Urinary bladder (tissue), 4 donors: ENCODE measurements around the gene SLC25A3. TPM values are rescaled to one million over a fixed set of nuclear protein-coding genes. Genes with fewer than 3 reads are reported as not detected.
"Not testable (repeated sequence)": the region's sequence is repeated elsewhere in the genome, so short reads cannot be mapped to it uniquely, and the experiment has no call there.

Experiments
- DNase-seq: peaks from one replicate; pipeline ENCODE4 v3.0.0-alpha.2; 2015; ENCODE audit errors: extremely low spot score
- H3K27ac ChIP-seq: one replicate; pipeline ENCODE4 v1.5.1; 2013; ENCODE audit warnings: low read depth, mild to moderate bottlenecking, moderate library complexity
- H3K36me3 ChIP-seq: one replicate; pipeline ENCODE4 v1.6.1; 2013; ENCODE audit warnings: mild to moderate bottlenecking, moderate library complexity; ENCODE audit not compliant: insufficient read depth
- H3K4me1 ChIP-seq: one replicate; pipeline ENCODE4 v1.6.1; 2013; ENCODE audit warnings: mild to moderate bottlenecking, moderate library complexity; ENCODE audit not compliant: insufficient read depth
- H3K4me3 ChIP-seq: one replicate; pipeline ENCODE4 v1.5.1; 2013; ENCODE audit warnings: low read depth, low read length
- whole genome bisulfite sequencing: extraction: QIAGEN DNeasy Blood & Tissue Kit; methylation state at CpG from one replicate; pipeline ENCODE4 v1.1.7; 2013; 5-methylcytosine and 5-hydroxymethylcytosine counted together
- polyA plus RNA-seq: library from polyadenylated mRNA; stranded (reverse); fragments of 200-250 nt; gene quantifications from one replicate; pipeline ENCODE4 v1.2.3, GENCODE V29; 2013
- total RNA-seq: library from RNA; depleted of rRNA; stranded (reverse); fragments of >200 nt; gene quantifications from one replicate; pipeline ENCODE4 v1.2.3, GENCODE V29; 2014
- donor health status: healthy with polysubstance abuse.
- donor health status: healthy.

SLC25A3 gene
- total and polyA plus RNA-seq, 2 donors, result 360 to 489 TPM

DNA sequence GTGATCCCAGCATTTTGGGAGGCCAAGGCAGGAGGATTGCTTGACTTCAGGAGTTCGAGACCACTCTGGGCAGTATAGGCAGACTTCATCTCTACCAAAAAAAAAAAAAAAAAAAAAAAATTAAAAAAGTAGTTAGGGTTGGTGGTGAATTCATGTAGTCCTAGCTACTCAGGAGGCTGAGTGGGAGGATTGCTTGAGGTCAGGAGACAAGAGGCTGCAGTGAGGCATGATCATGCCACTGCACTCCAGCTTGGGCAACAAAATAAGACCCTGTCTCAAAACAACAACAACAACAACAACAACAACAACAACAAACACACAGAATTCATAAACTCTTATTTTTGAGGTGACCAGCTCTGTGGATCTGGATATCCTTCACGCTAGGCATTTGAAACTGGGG, 17.1 kb downstream of the SLC25A3 start:
- no peak overlapping the region for H3K27ac ChIP-seq
- H3K4me3 ChIP-seq, result no peak overlapping the region
- over 99% methylated on average over 2 of the region's 2 CpGs for WGBS
- no peaks in the 10 kb centered on the region for H3K36me3 ChIP-seq
- no peaks in the 10 kb centered on the region for H3K4me1 ChIP-seq
- DNase-seq, result no peak

DNA sequence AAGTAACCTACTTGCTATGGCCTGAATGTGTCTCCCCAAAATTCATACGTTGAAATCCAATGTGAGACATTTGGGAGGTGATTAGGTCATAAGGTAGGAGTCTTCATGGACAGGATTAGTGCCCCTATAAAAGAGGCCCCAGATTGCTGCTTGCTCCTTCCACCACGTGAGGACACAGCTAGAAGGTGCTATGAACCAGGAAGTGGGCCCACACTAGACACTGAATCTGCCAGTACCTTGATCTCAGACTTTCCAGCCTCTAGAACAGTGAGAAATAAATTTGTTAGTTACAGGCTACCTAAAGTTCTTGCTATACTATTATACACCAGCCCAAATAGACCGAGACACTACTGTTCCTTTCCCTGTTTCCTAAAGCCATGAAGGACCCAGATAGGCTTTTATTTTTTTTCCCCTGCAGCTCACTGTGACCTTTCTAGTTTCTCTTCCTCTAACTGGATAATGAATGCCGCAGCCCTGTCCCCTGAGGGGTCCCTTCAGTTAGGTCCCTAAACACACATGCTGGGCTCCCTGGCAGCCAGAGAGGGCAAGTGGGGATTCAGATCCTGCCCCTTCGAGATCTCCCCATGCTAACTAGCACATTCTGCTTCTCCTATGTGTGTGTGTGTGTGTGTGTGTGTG, 19.3 kb downstream of the SLC25A3 start:
- no peaks in the 10 kb centered on the region for H3K36me3 ChIP-seq
- no peaks in the 10 kb centered on the region for H3K4me1 ChIP-seq
- DNase-seq, result no peak
- H3K4me3 ChIP-seq, result no peak overlapping the region
- WGBS, result 76% methylated on average over 5 of the region's 5 CpGs
- no peak overlapping the region for H3K27ac ChIP-seq

- Histone ChIP-seq H3K4me1 (no peaks in the 10 kb centered on the region), H3K4me3 (no peak overlapping the region), H3K27ac (no peak overlapping the region), H3K36me3 (no peaks in the 10 kb centered on the region)
- WGBS, result 80% methylated on average over 4 of the region's 4 CpGs
- DNase-seq, result no peak
Observed at GRCh38 chr12:98618952-98619351, 25.5 kb downstream of the SLC25A3 start.

GRCh38 chr12:98635657-98636323, 42.3 kb downstream of the SLC25A3 start:
- H3K4me3 ChIP-seq, result no peak overlapping the region
- H3K4me1 ChIP-seq, result no peaks in the 10 kb centered on the region
- no peaks in the 10 kb centered on the region for H3K36me3 ChIP-seq
- DNase-seq, result no peak
- no peak overlapping the region for H3K27ac ChIP-seq
- WGBS, result 78% methylated on average over 4 of the region's 4 CpGs

DNA sequence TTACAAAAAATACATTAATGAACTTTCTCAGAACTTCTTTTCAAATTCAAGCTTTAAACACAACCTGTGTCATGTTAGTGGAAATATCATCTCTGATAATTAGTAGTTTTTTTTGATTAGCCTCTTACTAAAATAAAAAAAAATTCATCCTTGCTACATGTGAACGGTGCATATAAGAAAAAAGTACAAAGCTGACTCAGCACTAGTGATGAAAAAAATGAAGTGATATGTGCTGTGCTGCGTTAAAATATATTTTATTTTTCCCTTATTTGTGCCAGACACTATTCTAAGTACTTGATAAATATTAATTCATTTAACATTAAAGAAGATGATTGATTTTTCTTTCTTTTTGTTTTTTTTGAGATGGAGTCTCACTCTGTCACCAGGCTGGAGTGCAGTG, 43.6 kb downstream of the SLC25A3 start:
- WGBS, result 79% methylated on average over 2 of the region's 2 CpGs
- H3K27ac ChIP-seq, result no peak overlapping the region
- no peaks in the 10 kb centered on the region for H3K4me1 ChIP-seq
- no peak overlapping the region for H3K4me3 ChIP-seq
- no peaks in the 10 kb centered on the region for H3K36me3 ChIP-seq
- DNase-seq, result no peak

GRCh38 chr12:98638009-98638408, 44.5 kb downstream of the SLC25A3 start:
- H3K36me3 ChIP-seq, result no peaks in the 10 kb centered on the region
- 96% methylated on average over 2 of the region's 2 CpGs for WGBS
- H3K27ac ChIP-seq, result no peak overlapping the region
- H3K4me3 ChIP-seq, result no peak overlapping the region
- DNase-seq, result no peak
- no peaks in the 10 kb centered on the region for H3K4me1 ChIP-seq

DNA sequence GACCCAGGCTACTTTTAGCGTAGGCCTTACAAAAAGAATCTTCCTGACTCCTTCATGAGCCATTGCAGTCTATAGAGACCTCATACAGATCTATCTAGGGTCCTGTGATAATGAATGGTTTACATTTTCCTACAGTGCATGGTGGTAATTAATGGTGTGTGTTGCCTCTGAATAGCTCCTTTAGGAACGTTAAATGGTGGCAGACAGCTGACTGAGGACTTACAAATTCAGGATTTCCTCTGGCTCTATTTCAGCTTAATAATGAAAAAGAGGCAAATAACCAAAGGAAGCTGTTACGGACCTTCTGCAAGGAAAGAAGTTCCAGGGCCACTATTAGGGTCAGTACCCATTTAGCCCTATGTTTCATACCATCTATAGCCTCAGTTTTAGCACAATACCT, 46.0 kb downstream of the SLC25A3 start:
- WGBS, result 87% methylated on average over 3 of the region's 3 CpGs
- H3K4me1 ChIP-seq, result no peaks in the 10 kb centered on the region
- H3K4me3 ChIP-seq, result no peak overlapping the region
- no peak for DNase-seq
- no peak overlapping the region for H3K27ac ChIP-seq
- H3K36me3 ChIP-seq, result no peaks in the 10 kb centered on the region

- H3K4me3 ChIP-seq, DNase-seq, H3K36me3 ChIP-seq, H3K4me1 ChIP-seq, H3K27ac ChIP-seq: not testable (repeated sequence)
- 96% methylated on average over 5 of the region's 5 CpGs for WGBS
Observed at GRCh38 chr12:98642801-98643200, 49.3 kb downstream of the SLC25A3 start.

- H3K27ac ChIP-seq, result peak overlapping the region; percentile 68
- under 1% methylated on average over 20 of the region's 20 CpGs for WGBS
- H3K4me3 ChIP-seq, result peak overlapping the region; percentile 97
- DNase-seq, result peak; percentile 39
- H3K4me1 ChIP-seq, result no peaks in the 10 kb centered on the region
- no peaks in the 10 kb centered on the region for H3K36me3 ChIP-seq
Observed at GRCh38 chr12:98644433-98644711, 50.9 kb downstream of the SLC25A3 start.

DNA sequence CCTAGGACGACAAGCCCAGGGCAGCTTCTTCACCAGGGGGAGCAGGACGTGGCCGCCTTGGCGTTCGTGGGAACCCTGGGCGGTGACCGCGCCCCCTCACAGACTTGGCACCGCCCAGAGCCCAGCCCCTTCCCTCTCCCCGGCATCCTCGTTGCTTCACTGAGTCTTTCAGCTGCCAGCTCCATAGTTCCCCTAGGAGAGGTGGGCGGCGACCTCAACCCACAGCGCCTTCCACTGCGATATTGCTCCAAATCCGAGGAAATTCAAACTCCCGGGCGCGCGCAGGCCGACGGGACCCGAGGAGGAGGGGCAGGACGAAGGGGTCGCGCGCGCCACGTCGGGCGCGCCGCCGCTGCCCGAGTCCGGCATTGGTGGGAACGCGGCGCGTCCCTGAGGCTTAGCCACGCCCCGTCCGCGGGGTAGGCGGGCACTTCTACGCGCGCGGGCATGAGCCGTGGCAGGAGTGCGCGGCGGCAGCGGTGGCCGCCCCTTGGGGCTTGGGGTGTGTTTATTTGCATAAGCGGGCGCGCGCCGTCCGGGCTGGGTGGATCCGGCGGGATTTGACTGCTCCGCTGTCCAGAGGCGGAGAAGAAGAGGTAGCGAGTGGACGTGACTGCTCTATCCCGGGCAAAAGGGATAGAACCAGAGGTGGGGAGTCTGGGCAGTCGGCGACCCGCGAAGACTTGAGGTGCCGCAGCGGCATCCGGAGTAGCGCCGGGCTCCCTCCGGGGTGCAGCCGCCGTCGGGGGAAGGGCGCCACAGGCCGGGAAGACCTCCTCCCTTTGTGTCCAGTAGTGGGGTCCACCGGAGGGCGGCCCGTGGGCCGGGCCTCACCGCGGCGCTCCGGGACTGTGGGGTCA, 51.5 kb downstream of the SLC25A3 start, which contains the start of the genes APAF1 and IKBIP:
APAF1 (plus strand) TSS at position 579 of the 860 bp plus-strand sequence. CDS start 3,070 bp downstream, outside the sequence.
IKBIP (minus strand) TSS at position 77 of the 860 bp plus-strand sequence. CDS start 87 bp downstream, outside the sequence.
- H3K4me3 ChIP-seq, result peak within 1 kb of the TSS; percentile 97
- under 1% methylated on average over 91 of the region's 91 CpGs for WGBS
- H3K4me1 ChIP-seq, result no peaks in the 10 kb centered on the region
- H3K36me3 ChIP-seq, result peaks cover 3% of the 10 kb centered on the region
- peak; percentile 84 for DNase-seq
- H3K27ac ChIP-seq, result peak within 1 kb of the TSS; percentile 79

DNA sequence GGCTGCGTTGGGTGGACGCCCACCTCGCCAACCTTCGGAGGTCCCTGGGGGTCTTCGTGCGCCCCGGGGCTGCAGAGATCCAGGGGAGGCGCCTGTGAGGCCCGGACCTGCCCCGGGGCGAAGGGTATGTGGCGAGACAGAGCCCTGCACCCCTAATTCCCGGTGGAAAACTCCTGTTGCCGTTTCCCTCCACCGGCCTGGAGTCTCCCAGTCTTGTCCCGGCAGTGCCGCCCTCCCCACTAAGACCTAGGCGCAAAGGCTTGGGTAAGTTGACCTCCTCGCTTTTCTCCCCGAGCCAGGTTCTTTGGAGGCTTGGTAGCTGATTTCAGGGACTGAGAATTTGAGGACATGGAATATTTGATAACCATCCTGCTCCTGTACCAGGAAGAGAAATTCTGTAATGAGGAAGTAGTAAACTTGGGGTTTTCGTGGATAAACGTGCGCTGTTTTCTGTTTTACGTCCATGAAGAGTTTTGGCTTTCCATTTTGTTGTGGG, 52.1 kb downstream of the SLC25A3 start:
- peak; percentile 20 for DNase-seq
- H3K36me3 ChIP-seq, result peaks cover 3% of the 10 kb centered on the region
- H3K4me3 ChIP-seq, result peak overlapping the region; percentile 97
- no peaks in the 10 kb centered on the region for H3K4me1 ChIP-seq
- H3K27ac ChIP-seq, result peak overlapping the region; percentile 79
- under 1% methylated on average over 24 of the region's 24 CpGs for WGBS

DNA sequence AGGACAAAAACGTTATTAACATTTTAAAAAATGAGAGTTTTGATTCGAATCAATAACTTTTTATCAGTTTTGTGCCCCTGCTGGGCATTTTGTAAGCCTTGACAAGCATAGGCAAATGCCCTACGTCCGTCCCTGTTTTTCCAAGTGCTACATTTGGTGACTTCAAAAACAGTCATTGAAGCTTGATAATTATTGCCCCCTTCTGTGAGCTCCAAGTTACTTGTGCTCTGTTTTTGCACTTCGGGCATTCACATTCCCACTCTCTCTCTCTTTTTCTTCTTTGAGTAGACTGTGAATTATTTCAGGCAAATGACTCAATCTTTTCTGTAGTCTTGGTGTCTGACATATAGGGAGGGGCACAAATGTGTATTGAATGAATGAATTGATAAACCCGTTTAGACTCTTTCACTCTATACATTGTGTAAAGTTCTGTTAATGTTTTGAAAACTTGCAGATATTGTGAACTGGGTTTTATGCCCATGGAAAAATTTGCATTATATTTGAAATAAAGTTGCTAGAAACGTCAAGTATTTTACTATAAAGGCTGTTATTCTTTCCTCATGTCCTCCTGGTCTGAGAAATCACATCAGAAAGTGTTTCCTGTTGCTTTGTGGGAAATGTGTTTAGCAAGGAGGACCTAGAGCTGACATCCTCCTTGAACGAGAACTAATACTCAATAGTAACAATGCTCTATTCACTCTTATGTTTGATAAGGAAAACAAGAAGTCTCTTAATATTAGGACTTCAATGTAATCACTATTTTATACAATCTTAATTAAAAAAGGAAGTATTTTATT, 53.0 kb downstream of the SLC25A3 start:
- no peak for DNase-seq
- H3K36me3 ChIP-seq, result peaks cover 3% of the 10 kb centered on the region
- no peaks in the 10 kb centered on the region for H3K4me1 ChIP-seq
- no peak overlapping the region for H3K27ac ChIP-seq
- H3K4me3 ChIP-seq, result peak overlapping the region; percentile 15
- 9% methylated on average over 8 of the region's 8 CpGs for WGBS

DNA sequence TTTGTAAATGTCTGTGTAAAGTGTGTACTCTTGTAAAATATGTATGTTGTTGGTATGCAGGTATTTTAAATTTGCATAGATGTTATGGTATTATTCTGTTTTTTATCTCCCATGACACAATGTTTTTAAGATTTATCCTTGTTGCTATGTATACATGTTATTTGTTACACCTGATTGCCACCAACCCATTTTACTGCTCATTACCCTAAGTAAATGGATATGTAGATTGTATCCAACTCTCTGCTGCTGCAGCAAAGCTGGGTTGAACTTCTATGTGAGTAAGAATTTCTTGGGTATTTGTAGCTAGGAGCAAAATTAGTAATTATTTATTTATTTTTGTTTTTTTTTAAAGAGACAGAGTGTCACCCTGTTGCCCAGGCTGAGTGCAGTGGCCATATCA, 57.8 kb downstream of the SLC25A3 start:
- no peak for DNase-seq
- H3K36me3 ChIP-seq, result peaks cover 3% of the 10 kb centered on the region
- no peaks in the 10 kb centered on the region for H3K4me1 ChIP-seq
- no peak overlapping the region for H3K27ac ChIP-seq
- no peak overlapping the region for H3K4me3 ChIP-seq
